ENCODE measurements around the gene GSK3A. TPM values are rescaled to one million over a fixed set of nuclear protein-coding genes. Genes with fewer than 3 reads are reported as not detected.

The GSK3A gene
- total and polyA plus RNA-seq, 9 of the 15 experiments (the other 6 are each of a cell fraction or from before 2014, with no cell fraction given), result 0.62 to 90.7 (median 33.3) TPM

- H3K9me3 ChIP-seq (replicated peaks; ENCODE audit: control insufficient read depth, insufficient read depth, low read depth, low read length), result no peaks in the 10 kb centered on the region
- in situ Hi-C loops (cut with MboI), result no loop called here
- H3K9me1 ChIP-seq (ENCODE audit: control insufficient read depth, insufficient read depth, low read length), result no peaks in the 10 kb centered on the region
- peak; percentile 66 for ATAC-seq
- no peak for FAIRE-seq
- H3K9ac ChIP-seq (ENCODE audit: insufficient read depth in 1 of 2, low read depth in 2 of 2, low read length in 2 of 2), result peak overlapping the region; percentile 37 to 74; a peak in 3 of 4 replicates
- peaks cover 97% of the 10 kb centered on the region for H3K36me3 ChIP-seq (ENCODE audit: control insufficient read depth, insufficient read depth, low read length)
- no peaks in the 10 kb centered on the region for H3K27me3 ChIP-seq (ENCODE audit: control insufficient read depth in 2 of 2, insufficient read depth in 2 of 2, low read length in 2 of 2)
- no peak overlapping the region for H3K4me3 ChIP-seq
- ChIA-PET POLR2A (interaction anchor here (0.6 to 7.2 kb wide), 5 partner anchors 10 to 29 kb away, joined by 3 to 116 read pairs (median 4); partner anchors contain the start of genes DEDD2, GSK3A and ZNF526), CTCF (ENCODE audit: low intra/inter-chr PET ratio) (no interaction called here)
- H2AFZ ChIP-seq (ENCODE audit: low read depth, low read length), result no peak overlapping the region
- peak in 3 of 4 experiments; percentile 35 to 68 (median 62) for DNase-seq (ENCODE audit: extremely low read depth in 1 of 4, low spot score in 3 of 4)
- 4% methylated on average over 4 of the region's 4 CpGs for WGBS (ENCODE audit: insufficient coverage, low coverage, missing lambda C conversion rate)
- H3K4me2 ChIP-seq (ENCODE audit: insufficient read depth, low read length), result peak overlapping the region; percentile 69
- peaks cover 43% of the 10 kb centered on the region for H3K79me2 ChIP-seq (ENCODE audit: control insufficient read depth, insufficient read depth, low read length)
- no TSS peak for BruUV-seq (replicated peaks)
- H3K4me1 ChIP-seq (replicated peaks in 1 of 2; ENCODE audit: control insufficient read depth in 2 of 2, insufficient read depth in 2 of 2, low read length in 2 of 2), result peaks cover 21 to 39% of the 10 kb centered on the region in 2 experiments
- H4K20me1 ChIP-seq (replicated peaks; ENCODE audit: control insufficient read depth, insufficient read depth, low read length), result peaks cover 34% of the 10 kb centered on the region
- peak overlapping the region; percentile 75 for H3K27ac ChIP-seq (ENCODE audit: extremely low read depth, low read depth, low read length)
- intact Hi-C loops (cut with micrococcal nuclease), result loop anchor here (5.0 kb wide), 1 partner anchor 47 kb away; no protein-coding TSS in a partner anchor
- no peak for TF ChIP-seq PCBP2 (IDR thresholded peaks at IDR 0.05; ENCODE audit: low read depth, low read length, poor library complexity, severe bottlenecking)
- no peak for TF ChIP-seq ZFPM2 (CRISPR knock-in tag; IDR thresholded peaks at IDR 0.05)
- no peak for TF ChIP-seq CREB1 (IDR thresholded peaks at IDR 0.05)
- TF ChIP-seq CREB1 (CRISPR knock-in tag; IDR thresholded peaks at IDR 0.05), result no peak
- no peak for TF ChIP-seq CEBPB (tag; IDR thresholded peaks at IDR 0.05)
- TF ChIP-seq CREM (IDR thresholded peaks at IDR 0.05; ENCODE audit: low read depth), result no peak
- no peak for TF ChIP-seq ELF4 (CRISPR knock-in tag; IDR thresholded peaks at IDR 0.05)
- peak; percentile 20; the same call in 1 of the 2 replicates for TF ChIP-seq USF1 (CRISPR knock-in tag; IDR thresholded peaks at IDR 0.05)
- no peak for TF ChIP-seq SP1 (CRISPR knock-in tag; IDR thresholded peaks at IDR 0.05)
- no peak for TF ChIP-seq STAG1 (CRISPR knock-in tag; IDR thresholded peaks at IDR 0.05; ENCODE audit: borderline replicate concordance)
- TF ChIP-seq SIN3A (IDR thresholded peaks at IDR 0.05; ENCODE audit: borderline replicate concordance in 2 of 2, control insufficient read depth in 1 of 2, low read depth in 2 of 2, low read length in 2 of 2), result no peak
- TF ChIP-seq ATF3 (IDR thresholded peaks at IDR 0.05), result no peak
- TF ChIP-seq ATF3 (CRISPR knock-in tag; conservative IDR thresholded peaks at IDR 0.05), result no peak
- TF ChIP-seq WHSC1 (IDR thresholded peaks at IDR 0.05; ENCODE audit: low read length), result no peak
- no peak for TF ChIP-seq ATF1 (CRISPR knock-in tag; IDR thresholded peaks at IDR 0.05)
- peak; percentile 13; the same call in 1 of the 2 replicates for TF ChIP-seq ATF1 (tag; IDR thresholded peaks at IDR 0.05)
- TF ChIP-seq MYNN (IDR thresholded peaks at IDR 0.05), result no peak
- TF ChIP-seq MYNN (CRISPR knock-in tag; IDR thresholded peaks at IDR 0.05), result no peak
- TF ChIP-seq, protein P1, sequence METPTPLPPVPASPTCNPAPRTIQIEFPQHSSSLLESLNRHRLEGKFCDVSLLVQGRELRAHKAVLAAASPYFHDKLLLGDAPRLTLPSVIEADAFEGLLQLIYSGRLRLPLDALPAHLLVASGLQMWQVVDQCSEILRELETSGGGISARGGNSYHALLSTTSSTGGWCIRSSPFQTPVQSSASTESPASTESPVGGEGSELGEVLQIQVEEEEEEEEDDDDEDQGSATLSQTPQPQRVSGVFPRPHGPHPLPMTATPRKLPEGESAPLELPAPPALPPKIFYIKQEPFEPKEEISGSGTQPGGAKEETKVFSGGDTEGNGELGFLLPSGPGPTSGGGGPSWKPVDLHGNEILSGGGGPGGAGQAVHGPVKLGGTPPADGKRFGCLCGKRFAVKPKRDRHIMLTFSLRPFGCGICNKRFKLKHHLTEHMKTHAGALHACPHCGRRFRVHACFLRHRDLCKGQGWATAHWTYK (CRISPR knock-in tag; IDR thresholded peaks at IDR 0.05), result no peak
- TF ChIP-seq ZNF398 (CRISPR knock-in tag; IDR thresholded peaks at IDR 0.05), result no peak
Observed at GRCh38 chr19:42229301-42229854, 13.0 kb downstream of the GSK3A start.
